Vagina (tissue), 2 donors: ENCODE data around the gene DNM3.

Experiments used
- CTCF ChIP-seq, 3 experiments: fragments of 450-650 bp in 2 of 3; fragments of 200-600 bp in 1 of 3; sonication (generic) in 1 of 3; IDR thresholded peaks; one replicate each; pipeline ENCODE4 v1.5.1; 2017 to 2019; ENCODE audit warnings: antibody characterized with exemption in 3 of 3, mild to moderate bottlenecking in 2 of 3, moderate library complexity in 2 of 3
- POLR2A ChIP-seq, 2 donors: fragments of 450-650 bp; IDR thresholded peaks; one replicate each; pipeline ENCODE4 v1.6.1; 2017; ENCODE audit warnings: antibody characterized with exemption in 2 of 2, mild to moderate bottlenecking in 2 of 2, moderate library complexity in 2 of 2
- POLR2AphosphoS5 ChIP-seq, 2 donors: sonication (generic); formaldehyde crosslinking; IDR thresholded peaks; one replicate each; pipeline ENCODE4 v1.9.0; 2017; ENCODE audit warnings: antibody characterized with exemption in 2 of 2, mild to moderate bottlenecking in 2 of 2, low read depth in 1 of 2; ENCODE audit not compliant: insufficient read depth in 1 of 2

- TF ChIP-seq CTCF (IDR thresholded peaks at IDR 0.05) (no peak), POLR2AphosphoS5 (IDR thresholded peaks at IDR 0.05; ENCODE audit: insufficient read depth in 1 of 2, low read depth in 1 of 2) (no peak), POLR2A (IDR thresholded peaks at IDR 0.05) (no peak)
Measured at GRCh38 chr1:172269084-172269483, 427.8 kb downstream of the DNM3 start.
